Sigmoid colon (tissue), 4 donors: ENCODE results near the gene ZNF700.

Experiments
- POLR2A ChIP-seq, 2 donors: fragments of 450-650 bp; IDR thresholded peaks; one replicate each; pipeline ENCODE4 v1.6.1; 2016; ENCODE audit warnings: antibody characterized with exemption in 2 of 2, mild to moderate bottlenecking in 2 of 2, moderate library complexity in 2 of 2
- POLR2AphosphoS5 ChIP-seq, 4 donors: sonication (generic); formaldehyde crosslinking; IDR thresholded peaks; one replicate each; pipeline ENCODE4 v1.6.1; 2017; ENCODE audit warnings: antibody characterized with exemption in 4 of 4
- TF ChIP-seq, protein P1 (sequence below), 4 experiments: fragments of 450-650 bp in 3 of 4; fragments of 200-600 bp in 1 of 4; IDR thresholded peaks; one replicate each; pipeline ENCODE4 v1.5.1; 2016 to 2019; ENCODE audit warnings: antibody characterized with exemption in 4 of 4, mild to moderate bottlenecking in 3 of 4, moderate library complexity in 2 of 4

- TF ChIP-seq POLR2A (IDR thresholded peaks at IDR 0.05) (no peak), POLR2AphosphoS5 (IDR thresholded peaks at IDR 0.05) (peak; percentile 42 to 79 (median 58))
- TF ChIP-seq, protein P1, sequence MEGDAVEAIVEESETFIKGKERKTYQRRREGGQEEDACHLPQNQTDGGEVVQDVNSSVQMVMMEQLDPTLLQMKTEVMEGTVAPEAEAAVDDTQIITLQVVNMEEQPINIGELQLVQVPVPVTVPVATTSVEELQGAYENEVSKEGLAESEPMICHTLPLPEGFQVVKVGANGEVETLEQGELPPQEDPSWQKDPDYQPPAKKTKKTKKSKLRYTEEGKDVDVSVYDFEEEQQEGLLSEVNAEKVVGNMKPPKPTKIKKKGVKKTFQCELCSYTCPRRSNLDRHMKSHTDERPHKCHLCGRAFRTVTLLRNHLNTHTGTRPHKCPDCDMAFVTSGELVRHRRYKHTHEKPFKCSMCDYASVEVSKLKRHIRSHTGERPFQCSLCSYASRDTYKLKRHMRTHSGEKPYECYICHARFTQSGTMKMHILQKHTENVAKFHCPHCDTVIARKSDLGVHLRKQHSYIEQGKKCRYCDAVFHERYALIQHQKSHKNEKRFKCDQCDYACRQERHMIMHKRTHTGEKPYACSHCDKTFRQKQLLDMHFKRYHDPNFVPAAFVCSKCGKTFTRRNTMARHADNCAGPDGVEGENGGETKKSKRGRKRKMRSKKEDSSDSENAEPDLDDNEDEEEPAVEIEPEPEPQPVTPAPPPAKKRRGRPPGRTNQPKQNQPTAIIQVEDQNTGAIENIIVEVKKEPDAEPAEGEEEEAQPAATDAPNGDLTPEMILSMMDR (IDR thresholded peaks at IDR 0.05), result no peak
Observed at GRCh38 chr19:11890634-11891033, 34.3 kb upstream of the ZNF700 start.
